LNCaP clone FGC (cell line): Measurements from ENCODE around the gene WSCD1.
A peak's percentile ranks its signal among the peaks of the same experiment; 100 is the strongest.

Source experiments
- DNase-seq: peaks from one replicate; pipeline ENCODE4 v3.0.0-alpha.2; 2011; ENCODE audit warnings: low read depth
- H3K4me3 ChIP-seq: 2 replicates; pipeline ENCODE4 v1.5.1; 2011; ENCODE audit warnings: mild to moderate bottlenecking, low read depth, low read length, control low read depth
- TF ChIP-seq, protein P1 (sequence below): IDR thresholded peaks from 2 replicates; pipeline ENCODE4 v1.5.1; 2012; ENCODE audit warnings: mild to moderate bottlenecking; ENCODE audit not compliant: control insufficient read depth, insufficient read depth; ENCODE audit errors: extremely low read depth

WSCD1 gene

DNA sequence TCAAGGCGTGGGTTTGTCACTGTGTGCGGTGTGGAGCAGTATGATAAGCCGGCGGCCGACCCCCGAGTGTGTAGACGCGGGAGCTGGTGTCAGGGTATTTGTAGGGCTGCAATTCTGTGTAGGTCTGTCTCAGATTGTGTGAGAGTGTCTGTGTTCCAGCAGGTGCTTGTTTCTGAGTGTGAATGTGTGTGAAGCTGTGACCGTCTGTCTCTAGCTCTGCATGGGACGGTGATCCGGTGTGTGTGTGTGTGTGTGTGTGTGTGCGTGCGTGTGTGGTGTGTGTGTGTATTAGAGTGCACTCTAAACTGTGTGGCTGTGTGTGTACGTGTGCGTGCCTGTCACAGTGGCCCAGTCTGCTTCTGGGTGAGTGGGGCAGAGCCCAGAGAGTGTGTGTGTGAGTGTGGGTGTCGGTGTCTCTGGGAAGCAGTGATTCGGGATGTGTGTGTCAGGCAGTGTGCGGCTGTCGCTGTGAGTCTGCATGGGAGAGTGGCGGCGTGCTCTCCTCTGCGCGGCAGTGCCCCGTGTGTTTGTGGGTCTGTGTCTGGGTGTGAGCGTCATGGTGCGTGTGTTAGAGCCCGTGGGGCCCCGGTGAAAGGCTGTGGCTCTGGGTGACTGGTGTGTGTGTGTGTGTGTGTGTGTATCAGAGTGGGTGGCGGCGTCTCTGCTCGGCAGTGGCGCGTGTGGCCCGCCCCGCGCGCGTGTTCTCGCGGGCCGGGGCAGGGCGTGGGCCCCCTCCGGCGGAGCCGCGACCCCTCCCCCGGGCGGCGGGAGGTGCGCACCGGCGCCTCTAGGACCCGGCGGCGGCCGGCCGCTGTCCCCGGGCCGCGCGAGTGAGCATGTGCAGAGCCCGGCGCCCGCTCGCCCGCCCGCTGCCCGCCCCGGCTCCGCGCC, at the start of gene WSCD1:
Gene WSCD1, plus strand, starts transcription at position 841 of the 891 bp plus-strand sequence. CDS start 10,280 bp downstream, outside the sequence.
- TF ChIP-seq, protein P1, sequence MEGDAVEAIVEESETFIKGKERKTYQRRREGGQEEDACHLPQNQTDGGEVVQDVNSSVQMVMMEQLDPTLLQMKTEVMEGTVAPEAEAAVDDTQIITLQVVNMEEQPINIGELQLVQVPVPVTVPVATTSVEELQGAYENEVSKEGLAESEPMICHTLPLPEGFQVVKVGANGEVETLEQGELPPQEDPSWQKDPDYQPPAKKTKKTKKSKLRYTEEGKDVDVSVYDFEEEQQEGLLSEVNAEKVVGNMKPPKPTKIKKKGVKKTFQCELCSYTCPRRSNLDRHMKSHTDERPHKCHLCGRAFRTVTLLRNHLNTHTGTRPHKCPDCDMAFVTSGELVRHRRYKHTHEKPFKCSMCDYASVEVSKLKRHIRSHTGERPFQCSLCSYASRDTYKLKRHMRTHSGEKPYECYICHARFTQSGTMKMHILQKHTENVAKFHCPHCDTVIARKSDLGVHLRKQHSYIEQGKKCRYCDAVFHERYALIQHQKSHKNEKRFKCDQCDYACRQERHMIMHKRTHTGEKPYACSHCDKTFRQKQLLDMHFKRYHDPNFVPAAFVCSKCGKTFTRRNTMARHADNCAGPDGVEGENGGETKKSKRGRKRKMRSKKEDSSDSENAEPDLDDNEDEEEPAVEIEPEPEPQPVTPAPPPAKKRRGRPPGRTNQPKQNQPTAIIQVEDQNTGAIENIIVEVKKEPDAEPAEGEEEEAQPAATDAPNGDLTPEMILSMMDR: no peak
- H3K4me3 ChIP-seq: peak within 1 kb of the TSS; percentile 36
- no peak for DNase-seq

DNA sequence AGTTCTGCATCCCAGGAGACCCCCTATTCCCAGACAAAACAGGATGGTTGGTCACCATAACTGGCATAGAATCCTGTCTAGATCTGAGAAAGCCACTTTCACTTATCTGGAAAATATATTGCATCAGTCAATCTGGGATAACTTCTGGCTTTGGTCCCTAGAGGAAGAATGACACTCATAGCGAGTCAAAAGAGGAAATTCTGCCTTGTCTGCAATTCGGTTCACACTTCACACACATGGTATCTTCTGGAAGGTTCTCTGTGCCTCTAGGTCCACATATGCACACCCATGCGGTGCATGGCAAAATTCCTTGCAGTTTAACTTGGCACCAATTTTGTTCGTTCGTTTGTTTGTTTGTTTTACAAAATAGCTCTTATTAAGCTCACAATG, 49.2 kb upstream of the WSCD1 start:
- TF ChIP-seq, protein P1: no peak
- H3K4me3 ChIP-seq: no peak overlapping the region
- no peak for DNase-seq

DNA sequence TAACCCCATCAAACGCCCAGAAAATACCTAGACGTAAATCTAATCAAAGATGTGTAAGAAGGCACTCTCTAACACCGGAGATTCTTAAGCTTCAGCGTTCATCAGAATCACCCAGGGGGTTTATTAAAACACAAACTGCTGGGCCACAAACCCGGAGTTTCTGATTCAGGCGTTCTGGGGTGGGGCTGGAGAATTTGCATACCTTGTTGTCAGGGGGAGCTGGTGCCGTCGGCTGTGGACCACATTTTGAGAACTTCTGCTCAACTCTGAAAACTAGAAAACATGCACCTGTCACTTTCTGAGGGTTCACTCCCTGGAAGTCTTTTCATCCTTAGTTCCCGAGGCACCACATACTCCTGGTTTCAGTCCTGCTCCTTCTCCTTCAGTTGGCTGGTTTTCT, 48.6 kb upstream of the WSCD1 start:
- no peak overlapping the region for H3K4me3 ChIP-seq
- no peak for DNase-seq
- TF ChIP-seq, protein P1: no peak

DNA sequence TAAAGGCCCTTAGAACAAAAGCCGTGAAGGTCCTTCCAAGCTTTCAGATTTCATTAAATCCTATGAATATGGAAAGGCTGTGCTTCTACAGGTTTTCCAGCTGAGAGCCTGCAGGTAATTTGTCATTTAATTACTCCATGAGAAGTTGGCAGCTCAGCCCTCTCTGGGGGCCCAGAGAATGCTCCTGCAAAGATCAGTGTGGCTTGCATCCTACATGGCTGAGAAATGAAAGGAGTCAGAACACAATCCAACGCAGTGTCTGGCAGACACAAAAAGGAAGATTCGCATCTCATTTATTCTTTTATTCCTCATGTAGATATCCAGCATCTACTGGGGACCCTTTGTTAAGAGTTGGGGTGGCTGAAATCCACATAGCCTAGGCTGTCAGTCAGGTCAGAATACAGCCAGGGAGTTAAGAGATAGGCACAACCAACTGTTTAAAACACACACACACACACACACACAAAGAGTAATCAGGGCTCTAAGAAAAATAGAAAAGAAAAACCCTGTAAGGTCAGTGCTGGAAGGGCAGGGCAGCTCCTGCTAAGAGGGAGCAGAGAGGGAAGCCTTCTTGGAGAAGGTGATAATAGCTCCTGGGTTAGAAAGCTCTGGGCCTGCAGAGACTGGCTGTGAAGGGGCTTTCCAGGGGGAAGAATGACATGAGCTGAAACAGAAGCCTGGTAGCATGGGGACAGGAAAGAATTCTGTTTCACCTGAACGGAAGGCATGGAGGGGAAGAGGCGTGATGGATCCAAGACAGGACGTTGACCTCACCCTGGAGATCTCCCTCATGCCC, 46.9 kb upstream of the WSCD1 start:
- no peak overlapping the region for H3K4me3 ChIP-seq
- DNase-seq: no peak
- TF ChIP-seq, protein P1: no peak

DNA sequence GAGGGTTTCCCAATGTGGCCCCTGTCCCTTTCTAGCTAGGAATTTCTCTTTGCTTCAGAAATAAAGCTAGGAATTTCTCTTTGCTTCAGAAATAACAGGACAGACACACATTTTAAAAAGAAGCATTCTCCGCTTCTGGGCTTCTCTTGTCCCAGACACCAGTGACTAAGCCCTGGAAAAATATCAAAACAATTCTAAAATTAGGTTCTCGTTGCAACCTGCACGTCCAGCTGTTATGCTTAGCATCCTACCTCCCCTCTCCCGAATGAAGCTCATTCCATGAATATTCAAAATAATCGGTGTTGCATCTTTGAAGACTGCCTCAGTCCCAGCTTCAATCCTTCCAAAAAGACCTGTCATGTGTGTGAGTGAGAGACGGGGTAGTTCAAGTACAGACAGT, 45.6 kb upstream of the WSCD1 start:
- TF ChIP-seq, protein P1: no peak
- DNase-seq: no peak
- H3K4me3 ChIP-seq: no peak overlapping the region

DNA sequence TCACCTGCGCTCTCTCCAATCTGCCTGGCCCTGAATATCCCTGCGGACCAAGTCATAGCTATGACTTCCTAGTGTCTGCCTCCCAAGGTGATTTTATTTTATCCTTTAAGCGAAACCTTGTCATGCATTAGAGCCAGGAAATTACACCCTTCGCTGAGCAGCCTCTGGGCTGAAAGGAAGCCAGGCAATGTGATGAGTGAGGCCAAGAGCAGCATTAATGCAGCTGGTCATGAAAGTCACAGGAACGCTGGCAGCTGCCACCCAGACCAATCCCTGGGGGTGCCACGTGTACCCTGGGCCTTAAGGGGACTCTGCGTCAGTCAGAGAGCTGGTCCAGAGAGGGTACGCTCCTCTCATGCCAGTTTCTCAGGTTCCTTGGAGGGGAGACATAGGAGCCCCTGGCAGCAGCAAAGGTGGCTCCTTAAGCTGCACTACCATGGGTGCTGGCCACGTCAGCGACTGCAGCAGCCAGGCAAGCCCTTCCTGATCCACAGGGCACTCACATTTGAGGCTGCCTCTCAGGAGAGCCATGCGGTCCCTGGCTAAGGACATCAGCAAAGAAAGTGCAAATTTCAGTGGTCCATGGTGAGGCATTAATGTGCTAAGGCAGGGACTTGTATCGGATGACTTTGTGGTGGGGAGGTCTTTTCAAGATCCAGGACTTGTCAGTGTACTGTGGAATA, 42.7 kb upstream of the WSCD1 start:
- H3K4me3 ChIP-seq: no peak overlapping the region
- no peak for DNase-seq
- TF ChIP-seq, protein P1: no peak
